Spleen (tissue), 7 donors: ENCODE results near the gene PARVA.

Experiments
- CTCF ChIP-seq, 11 experiments: fragments of 200-600 bp in 7 of 11; fragments of 450-650 bp in 4 of 11; sonication (generic) in 4 of 11; IDR thresholded peaks in 8 of 11; conservative IDR thresholded peaks in 3 of 11; 1 replicate in 7 of 11; 2 replicates in 4 of 11; pipeline versions ENCODE4 v1.4.0 to v1.8.0; 2016 to 2021; ENCODE audit warnings: antibody characterized with exemption in 11 of 11, inconsistent platforms in 4 of 11, mild to moderate bottlenecking in 1 of 11
- POLR2A ChIP-seq, 3 donors: fragments of 450-650 bp; IDR thresholded peaks; one replicate each; pipeline ENCODE4 v1.5.1; 2017; ENCODE audit warnings: antibody characterized with exemption in 3 of 3, mild to moderate bottlenecking in 1 of 3
- POLR2AphosphoS5 ChIP-seq, 3 donors: sonication (generic); formaldehyde crosslinking; IDR thresholded peaks; one replicate each; pipeline ENCODE4 v1.5.1; 2017; ENCODE audit warnings: antibody characterized with exemption in 3 of 3
- donor health status: DM: no; HTN: no; CAD: no; lungs with moderate emphysema.
- donor health status: DM: no; HTN: no; CAD: no.
- donor health status: DM: no; HTN: no; CAD: no.

GRCh38 chr11:12433121-12433520 lies 55.8 kb downstream of the PARVA start:
- TF ChIP-seq CTCF (IDR thresholded peaks at IDR 0.05 in 8 of 11, conservative IDR thresholded peaks at IDR 0.05 in 3 of 11) (no peak), POLR2A (IDR thresholded peaks at IDR 0.05) (no peak), POLR2AphosphoS5 (IDR thresholded peaks at IDR 0.05) (no peak)
